ENCODE results near the gene SCAPER. TPM values are rescaled to one million over a fixed set of nuclear protein-coding genes. Genes with fewer than 3 reads are reported as not detected.

Gene SCAPER
- total RNA-seq, 2 experiments from 2014 or later, result 18.6 to 19.8 TPM

- ChIA-PET POLR2A (no interaction called here), CTCF (no interaction called here)
These were observed 268.0 kb downstream of the SCAPER start for GRCh38 chr15:76637166-76637565.

GRCh38 chr15:76636059-76636458, 269.1 kb downstream of the SCAPER start:
- ChIA-PET POLR2A (no interaction called here), CTCF (no interaction called here)

GRCh38 chr15:76626611-76627010, 278.5 kb downstream of the SCAPER start:
- ChIA-PET POLR2A (no interaction called here), CTCF (no interaction called here)

- CTCF ChIA-PET, result no interaction called here
- POLR2A ChIA-PET, result no interaction called here
These were observed 279.9 kb downstream of the SCAPER start for GRCh38 chr15:76625267-76625666.

- ChIA-PET CTCF (no interaction called here), POLR2A (no interaction called here)
These were observed 290.4 kb downstream of the SCAPER start for GRCh38 chr15:76614725-76615124.

- CTCF ChIA-PET, result no interaction called here
These were observed 316.1 kb downstream of the SCAPER start for GRCh38 chr15:76588811-76589747.

GRCh38 chr15:76585576-76585897, 319.6 kb downstream of the SCAPER start:
- CTCF ChIA-PET, result no interaction called here
- POLR2A ChIA-PET, result no interaction called here

More at GRCh38 chr15:76588811-76589747, 316.1 kb downstream of the SCAPER start:
- POLR2A ChIA-PET, result no interaction called here

- ChIA-PET POLR2A (no interaction called here), CTCF (no interaction called here)
These were observed 320.1 kb downstream of the SCAPER start for GRCh38 chr15:76584868-76585575.

- POLR2A ChIA-PET, result no interaction called here
- CTCF ChIA-PET, result no interaction called here
These were observed 322.6 kb downstream of the SCAPER start for GRCh38 chr15:76582550-76582949.

- CTCF ChIA-PET, result no interaction called here
- POLR2A ChIA-PET, result no interaction called here
These were observed 327.1 kb downstream of the SCAPER start for GRCh38 chr15:76577879-76578512.

GRCh38 chr15:76576523-76577279, 328.4 kb downstream of the SCAPER start:
- CTCF ChIA-PET, result no interaction called here
- POLR2A ChIA-PET, result no interaction called here

- POLR2A ChIA-PET, result no interaction called here
- CTCF ChIA-PET, result no interaction called here
These were observed 329.5 kb downstream of the SCAPER start for GRCh38 chr15:76575679-76576078.

- POLR2A ChIA-PET, result no interaction called here
- CTCF ChIA-PET, result no interaction called here
These were observed 329.9 kb downstream of the SCAPER start for GRCh38 chr15:76575274-76575673.

GRCh38 chr15:76572983-76573314, 332.2 kb downstream of the SCAPER start:
- POLR2A ChIA-PET, result no interaction called here
- CTCF ChIA-PET, result interaction anchor here (0.7 kb wide), 1 partner anchor 711 kb away, joined by 4 read pairs; no protein-coding TSS in a partner anchor

- POLR2A ChIA-PET, result no interaction called here
- CTCF ChIA-PET, result no interaction called here
These were observed 338.9 kb downstream of the SCAPER start for GRCh38 chr15:76566276-76566675.

GRCh38 chr15:76565366-76565765, 339.8 kb downstream of the SCAPER start:
- CTCF ChIA-PET, result no interaction called here
- POLR2A ChIA-PET, result no interaction called here

GRCh38 chr15:76555247-76555646, 349.9 kb downstream of the SCAPER start:
- ChIA-PET CTCF (no interaction called here), POLR2A (no interaction called here)

- ChIA-PET CTCF (no interaction called here), POLR2A (no interaction called here)
These were observed 351.6 kb downstream of the SCAPER start for GRCh38 chr15:76553564-76553963.

GRCh38 chr15:76553102-76553501, 352.0 kb downstream of the SCAPER start:
- CTCF ChIA-PET, result no interaction called here
- POLR2A ChIA-PET, result no interaction called here

- POLR2A ChIA-PET, result no interaction called here
- CTCF ChIA-PET, result no interaction called here
These were observed 358.3 kb downstream of the SCAPER start for GRCh38 chr15:76546805-76547204.

GRCh38 chr15:76533995-76534394, 371.1 kb downstream of the SCAPER start:
- ChIA-PET POLR2A (no interaction called here), CTCF (no interaction called here)
